Heart right ventricle (tissue), 16 donors: Measurements from ENCODE around the gene KRTAP21-2. TPM values are rescaled to one million over a fixed set of nuclear protein-coding genes. Genes with fewer than 3 reads are reported as not detected.

Experiments
- ATAC-seq, 8 donors: fragments of 200-7000 bp; cut with Tn5 transposase; one replicate each; pipeline ENCODE4 v1.9.1; 2020; ENCODE audit warnings: mild to moderate bottlenecking in 8 of 8, moderate library complexity in 8 of 8, moderate number of reproducible peaks in 1 of 8
- DNase-seq, 2 donors: peaks; one replicate each; pipeline ENCODE4 v3.0.0-alpha.2; 2020
- H3K27ac ChIP-seq, 10 donors: fragments of 200-600 bp; sonication (generic) in 2 of 10; one replicate each; pipeline versions ENCODE4 v1.5.0 to v1.8.0; 2020 to 2022; ENCODE audit warnings: mild to moderate bottlenecking in 3 of 10
- H3K27me3 ChIP-seq, 7 donors: fragments of 200-600 bp; one replicate each; pipeline ENCODE4 v1.8.0; 2021 to 2022; ENCODE audit warnings: mild to moderate bottlenecking in 2 of 7
- H3K36me3 ChIP-seq, 9 donors: fragments of 200-600 bp; sonication (generic) in 1 of 9; one replicate each; pipeline versions ENCODE4 v1.5.0 to v1.8.0; 2020 to 2022; ENCODE audit warnings: mild to moderate bottlenecking in 2 of 9
- H3K4me1 ChIP-seq, 9 donors: fragments of 200-600 bp; sonication (generic) in 1 of 9; one replicate each; pipeline versions ENCODE4 v1.5.0 to v1.8.0; 2020 to 2022; ENCODE audit warnings: mild to moderate bottlenecking in 4 of 9
- H3K4me3 ChIP-seq, 10 donors: fragments of 200-600 bp; sonication (generic) in 2 of 10; one replicate each; pipeline versions ENCODE4 v1.5.0 to v1.8.0; 2020 to 2022; ENCODE audit warnings: mild to moderate bottlenecking in 7 of 10, moderate library complexity in 2 of 10
- H3K9me3 ChIP-seq, 11 donors: fragments of 200-600 bp in 10 of 11; sonication (generic) in 2 of 11; one replicate each; pipeline versions ENCODE4 v1.5.0 to v1.8.0; 2013 to 2022; ENCODE audit warnings: mild to moderate bottlenecking in 2 of 11, control low read depth in 1 of 11, moderate library complexity in 1 of 11
- WGBS, 2 donors: extraction: QIAGEN DNeasy Blood & Tissue Kit; methylation state at CpG; one replicate each; pipeline ENCODE4 v1.1.7; 2013; ENCODE audit warnings: inconsistent platforms in 1 of 2; 5-methylcytosine and 5-hydroxymethylcytosine counted together
- intact Hi-C, 10 donors: fragments of 100-400 bp; cut with DNase I; formaldehyde crosslinking; loops; one replicate each; pipeline versions ENCODE4 v1.11.1 to v1.14.2; 2022
- long read RNA-seq, 3 donors: library from polyadenylated mRNA; unstranded; transcript quantifications; one replicate each; pipeline ENCODE4 v2.0.0, GENCODE V29; 2020 to 2021
- polyA plus RNA-seq, 2 donors: library from polyadenylated mRNA; stranded (reverse); fragments of 200-250 nt; gene quantifications; one replicate each; pipeline ENCODE4 v1.2.3, GENCODE V29; 2013
- total RNA-seq, 10 donors: library from RNA; stranded (reverse); fragmentation: NEBNext Ultra II Directional in 3 of 10; extraction: Animal tissue kit (Norgen Biotek cat#: 25700) in 3 of 10; gene quantifications; one replicate each; pipeline versions ENCODE4 v1.2.1 to v1.2.4, GENCODE V29; 2021 to 2023
- TF ChIP-seq, protein P1 (sequence below), 9 donors: fragments of 200-600 bp; sonication (generic) in 2 of 9; IDR thresholded peaks; one replicate each; pipeline versions ENCODE4 v1.5.0 to v1.8.0; 2021 to 2022; ENCODE audit warnings: antibody characterized with exemption in 9 of 9, mild to moderate bottlenecking in 5 of 9, moderate library complexity in 1 of 9
- donor health status: Arrhythmogenic right ventricular cardiomyopathy.
- donor health status: ischemic (EF 13 %, LVEDD 7.1; RV severe dilation, severe dysfunction).
- donor health status: healthy with polysubstance abuse.
- donor health status: DM: no; HTN: yes; CAD: no.
- donor health status: DM: no; HTN: no; CAD: no.
- donor health status: ischemic (EF 25% LVEDD 6.9; RV normal size, moderate dysfunction).
- donor health status: ischemic (EF 25% LVEDD 5.7; RV mildly dilated, moderate dysfunction).
- donor health status: healthy.
- donor health status: DM: yes; HTN: yes; CAD: no.
- donor health status: Ischemic cardiomyopathy.
- donor health status: ischemic (EF 35%, LVEDD 5.7; RV mildly dilated, moderate dysfunction).
- donor health status: nonischemic (EF 11% LVEDD 7.7; RV severe dilation, severe dysfunction).
- donor health status: DM: yes; HTN: yes; CAD: no.
- donor health status: PGD.
- donor health status: ischemic (EF 29% LVEDD 5.4; RV normal size, mild dysfunction).
- donor health status: nonischemic (EF 23%, LVEDD 6.1; RV moderate dilation, normal function).

Gene KRTAP21-2
- not detected for total RNA-seq
- not detected for polyA plus RNA-seq
- long read RNA-seq, donor 1: 0 reads
- long read RNA-seq, donor 2: 0 reads
- long read RNA-seq, donor 3: 0 reads

DNA sequence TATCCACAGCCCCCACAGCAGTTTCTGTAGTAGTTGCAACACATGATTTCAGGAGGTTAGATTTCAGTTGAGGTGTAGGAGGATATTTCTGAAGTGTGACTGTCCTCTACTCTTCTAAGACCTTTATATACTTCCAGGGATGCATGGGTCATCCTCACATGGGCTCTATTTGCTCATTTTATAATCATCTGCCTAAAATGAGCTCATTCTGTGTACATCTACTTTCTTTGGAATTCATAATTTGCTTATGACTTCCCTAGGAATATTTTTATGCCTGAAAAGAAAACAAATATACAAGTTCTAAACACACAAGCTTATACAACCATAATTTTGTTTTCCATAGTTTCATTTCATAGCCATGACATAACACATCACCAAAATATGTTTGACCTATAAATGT is at the start of gene KRTAP21-2:
Gene KRTAP21-2, minus strand, starts transcription at position 101 of the 400 bp plus-strand sequence. Its CDS starts 57 bp downstream, at position 44.
- ATAC-seq (no peak), DNase-seq (no peak)
- Histone ChIP-seq H3K4me1 (no peaks in the 10 kb centered on the region), H3K9me3 (peaks cover 0 to 6% (median 0%) of the 10 kb centered on the region in 11 donors), H3K4me3 (no peak within 1 kb of the TSS), H3K27me3 (no peaks in the 10 kb centered on the region), H3K27ac (no peak within 1 kb of the TSS), H3K36me3 (no peaks in the 10 kb centered on the region)
- intact Hi-C loops: no loop called here
- TF ChIP-seq, protein P1, sequence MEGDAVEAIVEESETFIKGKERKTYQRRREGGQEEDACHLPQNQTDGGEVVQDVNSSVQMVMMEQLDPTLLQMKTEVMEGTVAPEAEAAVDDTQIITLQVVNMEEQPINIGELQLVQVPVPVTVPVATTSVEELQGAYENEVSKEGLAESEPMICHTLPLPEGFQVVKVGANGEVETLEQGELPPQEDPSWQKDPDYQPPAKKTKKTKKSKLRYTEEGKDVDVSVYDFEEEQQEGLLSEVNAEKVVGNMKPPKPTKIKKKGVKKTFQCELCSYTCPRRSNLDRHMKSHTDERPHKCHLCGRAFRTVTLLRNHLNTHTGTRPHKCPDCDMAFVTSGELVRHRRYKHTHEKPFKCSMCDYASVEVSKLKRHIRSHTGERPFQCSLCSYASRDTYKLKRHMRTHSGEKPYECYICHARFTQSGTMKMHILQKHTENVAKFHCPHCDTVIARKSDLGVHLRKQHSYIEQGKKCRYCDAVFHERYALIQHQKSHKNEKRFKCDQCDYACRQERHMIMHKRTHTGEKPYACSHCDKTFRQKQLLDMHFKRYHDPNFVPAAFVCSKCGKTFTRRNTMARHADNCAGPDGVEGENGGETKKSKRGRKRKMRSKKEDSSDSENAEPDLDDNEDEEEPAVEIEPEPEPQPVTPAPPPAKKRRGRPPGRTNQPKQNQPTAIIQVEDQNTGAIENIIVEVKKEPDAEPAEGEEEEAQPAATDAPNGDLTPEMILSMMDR (IDR thresholded peaks at IDR 0.05): no peak

DNA sequence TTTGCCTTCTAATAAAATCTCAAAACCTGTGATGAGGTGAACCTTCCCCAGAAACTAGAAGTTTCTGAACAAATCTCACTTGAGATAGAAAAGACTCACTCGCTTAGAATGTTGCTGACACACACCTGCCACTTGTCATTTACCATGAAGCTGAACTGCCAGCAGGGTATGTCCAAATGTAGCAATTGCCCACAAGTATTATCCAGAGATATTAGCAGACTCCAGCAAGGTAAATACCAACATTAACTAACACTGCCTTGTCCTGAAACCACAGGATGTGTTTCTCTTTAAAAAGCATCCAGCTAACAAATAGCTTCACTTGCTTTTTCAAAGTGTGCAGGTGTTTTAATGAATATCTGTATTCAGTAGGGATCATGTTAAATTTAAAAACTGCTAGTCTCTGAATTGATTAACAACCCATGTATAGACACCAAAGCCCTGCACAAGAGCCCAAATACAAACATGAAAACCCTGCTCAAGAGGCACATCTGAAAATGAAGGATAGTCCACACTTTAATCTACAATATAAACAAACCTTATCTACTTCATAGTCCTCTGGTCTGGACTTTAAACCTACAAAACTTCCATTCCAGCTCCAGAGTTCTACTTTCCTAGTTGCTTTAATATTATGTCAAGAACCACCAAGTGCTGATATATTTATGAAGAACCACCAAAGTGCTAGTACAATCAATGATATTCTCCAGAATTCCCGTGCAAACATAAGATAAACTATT is 46.7 kb upstream of the KRTAP21-2 start:
- intact Hi-C loops: no loop called here
- Histone ChIP-seq H3K4me3 (no peak overlapping the region), H3K4me1 (no peaks in the 10 kb centered on the region), H3K36me3 (no peaks in the 10 kb centered on the region), H3K27me3 (no peaks in the 10 kb centered on the region), H3K9me3 (peaks cover 0 to 3% (median 0%) of the 10 kb centered on the region in 11 donors), H3K27ac (no peak overlapping the region)
- DNase-seq (no peak), ATAC-seq (no peak)
- TF ChIP-seq, protein P1 (IDR thresholded peaks at IDR 0.05): no peak
- WGBS, 2 donors: 43 to 68% methylated on average over 2 of the region's 2 CpGs

DNA sequence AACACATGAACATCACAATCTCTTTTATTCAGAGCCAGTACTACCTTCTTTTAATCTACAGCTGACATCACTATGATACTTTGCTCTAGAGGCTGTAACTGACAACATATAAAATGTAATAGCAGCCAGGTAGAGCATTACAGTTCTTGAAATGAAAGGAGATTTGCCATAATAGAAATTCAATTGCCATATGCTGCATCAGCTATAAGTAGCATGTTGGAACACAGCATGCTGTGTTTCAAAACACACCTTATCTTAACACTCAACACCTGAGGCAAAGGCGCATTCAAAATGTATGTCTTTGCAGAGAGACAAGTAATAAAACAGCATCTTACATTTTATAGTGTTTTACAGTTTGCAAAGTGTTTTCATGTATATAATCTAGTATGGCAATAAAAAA is 32.2 kb upstream of the KRTAP21-2 start:
- TF ChIP-seq, protein P1 (IDR thresholded peaks at IDR 0.05): no peak
- DNase-seq: no peak
- WGBS, 2 donors: 77 to 82% methylated on average over 1 of the region's 1 CpG

GRCh38 chr21:30769724-30770431 is 22.8 kb upstream of the KRTAP21-2 start:
- no peaks in the 10 kb centered on the region for H3K4me1 ChIP-seq
- 90 to 91% methylated on average over 4 of the region's 4 CpGs for WGBS, 2 donors
- DNase-seq: no peak
- no peaks in the 10 kb centered on the region for H3K36me3 ChIP-seq
- intact Hi-C loops: loop anchor here in 1 of 10 donors (5.0 kb wide), 1 partner anchor 262 kb away; no protein-coding TSS in a partner anchor
- H3K4me3 ChIP-seq: no peak overlapping the region
- ATAC-seq: no peak
- peaks cover 0 to 7% (median 0%) of the 10 kb centered on the region in 11 donors for H3K9me3 ChIP-seq
- TF ChIP-seq, protein P1 (IDR thresholded peaks at IDR 0.05): no peak
- H3K27ac ChIP-seq: no peak overlapping the region
- H3K27me3 ChIP-seq: no peaks in the 10 kb centered on the region

More for the DNA sequence above, 32.2 kb upstream of the KRTAP21-2 start:
- intact Hi-C loops: no loop called here
- Histone ChIP-seq H3K27ac (no peak overlapping the region), H3K27me3 (peaks cover 0 to 7% (median 0%) of the 10 kb centered on the region in 7 donors), H3K36me3 (no peaks in the 10 kb centered on the region), H3K9me3 (peaks cover 0 to 11% (median 0%) of the 10 kb centered on the region in 11 donors), H3K4me1 (no peaks in the 10 kb centered on the region), H3K4me3 (no peak overlapping the region)
- ATAC-seq: no peak
